Hepatocyte (in vitro differentiated cells): Measurements from ENCODE around the gene HAUS7.

Experiments
- CTCF ChIP-seq: fragments of 200-600 bp; sonication (generic); IDR thresholded peaks from 2 replicates; pipeline ENCODE4 v1.5.1; 2016; ENCODE audit warnings: antibody characterized with exemption, mild to moderate bottlenecking; ENCODE audit not compliant: poor library complexity
- EZH2 ChIP-seq: fragments of 200-600 bp; sonication (generic); IDR thresholded peaks from 2 replicates; pipeline ENCODE4 v1.6.1; 2016; ENCODE audit warnings: antibody characterized with exemption, mild to moderate bottlenecking, borderline replicate concordance
- EZH2phosphoT487 ChIP-seq: fragments of 200-600 bp; sonication (generic); IDR thresholded peaks from one replicate; pipeline ENCODE4 v1.6.1; 2018; ENCODE audit warnings: antibody characterized with exemption, mild to moderate bottlenecking, low read depth, moderate library complexity; ENCODE audit not compliant: unreplicated experiment, severe bottlenecking

- TF ChIP-seq CTCF: no peak
- no peak for TF ChIP-seq EZH2
- TF ChIP-seq EZH2phosphoT487: no peak
These were observed 4.3 kb upstream of the HAUS7 start for GRCh38 chrX:153474718-153475117.
